GM12891 (cell line): ENCODE measurements around the gene CENPL.

Experiments used
- PAX5 ChIP-seq: IDR thresholded peaks from 2 replicates; pipeline ENCODE4 v1.6.1; 2011; ENCODE audit warnings: low read length, moderate library complexity, mild to moderate bottlenecking; ENCODE audit not compliant: insufficient read depth, severe bottlenecking
- POLR2A ChIP-seq: IDR thresholded peaks from 2 replicates; pipeline ENCODE4 v1.6.1; 2011; ENCODE audit warnings: low read depth, low read length, control low read depth
- POLR2AphosphoS5 ChIP-seq: IDR thresholded peaks from 2 replicates; pipeline ENCODE4 v1.6.1; 2011; ENCODE audit warnings: low read depth, low read length, control low read depth
- TAF1 ChIP-seq: IDR thresholded peaks from 2 replicates; pipeline ENCODE4 v1.6.1; 2011; ENCODE audit warnings: low read depth, low read length, control low read depth

DNA sequence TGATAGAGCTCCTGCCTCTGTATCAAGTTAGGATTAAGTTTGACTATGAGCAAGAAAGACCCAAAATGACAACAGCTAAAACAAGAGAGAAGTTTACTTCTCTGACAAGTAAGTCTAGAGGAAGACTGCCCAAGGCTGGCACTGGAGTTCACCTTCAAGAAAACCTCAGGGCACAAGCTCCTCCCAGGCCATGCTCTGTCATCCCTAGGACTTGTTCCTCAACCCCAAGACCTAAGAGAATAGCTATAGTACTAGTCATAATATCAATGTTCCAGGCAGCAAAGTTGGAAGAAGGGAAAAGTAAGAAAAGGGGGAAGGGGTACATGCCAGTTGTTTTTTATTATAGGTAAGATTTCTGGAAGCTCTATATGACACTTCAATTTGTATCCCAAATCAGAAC, 26.6 kb downstream of the CENPL start:
- no peak for TF ChIP-seq POLR2AphosphoS5
- TF ChIP-seq TAF1 = no peak
- TF ChIP-seq POLR2A = no peak
- no peak for TF ChIP-seq PAX5
